Loucy (cell line): ENCODE results near the gene C1orf56.

Experiments
- CTCF ChIP-seq: fragments of 200-600 bp; sonication (generic); conservative IDR thresholded peaks from 2 replicates; pipeline ENCODE4 v1.5.1; 2014; ENCODE audit warnings: mild to moderate bottlenecking, antibody characterized with exemption, low read length
- EZH2phosphoT487 ChIP-seq: fragments of 200-600 bp; IDR thresholded peaks from 2 replicates; pipeline ENCODE4 v1.6.1; 2018; ENCODE audit warnings: antibody characterized with exemption, mild to moderate bottlenecking, moderate library complexity, borderline replicate concordance

- no peak for TF ChIP-seq EZH2phosphoT487
- TF ChIP-seq CTCF: no peak
Measured at GRCh38 chr1:151002051-151002450, 45.5 kb upstream of the C1orf56 start.
